ENCODE data around the gene TBXA2R. TPM values are rescaled to one million over a fixed set of nuclear protein-coding genes. Genes with fewer than 3 reads are reported as not detected.
A peak's percentile ranks its signal among the peaks of the same experiment; 100 is the strongest.

Gene TBXA2R
- total and polyA plus RNA-seq, 2 of the 8 experiments (the other 6 are each of a cell fraction or from before 2014, with no cell fraction given), result 0.39 to 0.50 TPM

DNA sequence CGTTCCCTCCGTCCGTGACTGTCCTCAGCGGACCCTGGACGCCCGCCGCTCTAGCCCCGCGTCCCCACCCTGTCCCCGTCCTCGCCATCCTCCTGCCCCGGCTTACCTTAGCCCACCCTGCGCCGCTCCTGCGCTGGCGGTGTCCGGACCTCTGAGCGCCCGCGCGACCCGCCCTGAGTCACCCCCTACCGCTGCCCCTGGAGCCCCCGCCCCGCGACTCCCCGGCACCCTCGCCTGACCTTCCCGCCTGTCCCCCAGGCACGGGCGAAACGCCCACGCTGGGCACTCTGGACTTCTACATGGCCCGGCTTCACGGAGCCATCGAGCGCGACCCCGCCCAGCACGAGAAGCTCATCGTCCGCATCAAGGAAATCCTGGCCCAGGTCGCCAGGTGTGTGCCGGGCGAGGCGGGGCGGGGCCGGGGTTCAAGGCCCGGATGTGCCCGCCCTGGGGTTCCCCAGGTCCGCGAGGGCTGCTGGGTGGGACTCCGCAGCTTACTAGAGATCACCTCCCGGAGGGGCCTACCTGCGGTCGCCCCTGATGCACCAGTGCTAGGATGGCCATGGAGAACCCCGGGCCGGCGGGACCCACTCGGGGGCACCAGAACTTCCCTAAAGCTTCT is 28.8 kb downstream of the TBXA2R start (continued):
- TF ChIP-seq ASH2L (IDR thresholded peaks at IDR 0.05; ENCODE audit: low read length) (no peak), TAF1 (IDR thresholded peaks at IDR 0.05; ENCODE audit: low read depth, low read length) (0 out of 2 replicates have a peak, but pooled peaks have one; percentile 36), SP4 (IDR thresholded peaks at IDR 0.05; ENCODE audit: low read length) (peak; percentile 52; the same call in 1 of the 2 replicates), CBX5 (IDR thresholded peaks at IDR 0.05; ENCODE audit: low read depth, low read length) (no peak), CREB1 (IDR thresholded peaks at IDR 0.05) (no peak), SAP30 (IDR thresholded peaks at IDR 0.05; ENCODE audit: insufficient read depth, insufficient replicate concordance, low read length) (no peak), NANOG (IDR thresholded peaks at IDR 0.05; ENCODE audit: insufficient read depth, low read depth, low read length, poor library complexity, severe bottlenecking) (no peak), TCF12 (IDR thresholded peaks at IDR 0.05; ENCODE audit: low read depth, low read length) (peak; percentile 62; the same call in 1 of the 2 replicates)
- TF ChIP-seq, protein P1, sequence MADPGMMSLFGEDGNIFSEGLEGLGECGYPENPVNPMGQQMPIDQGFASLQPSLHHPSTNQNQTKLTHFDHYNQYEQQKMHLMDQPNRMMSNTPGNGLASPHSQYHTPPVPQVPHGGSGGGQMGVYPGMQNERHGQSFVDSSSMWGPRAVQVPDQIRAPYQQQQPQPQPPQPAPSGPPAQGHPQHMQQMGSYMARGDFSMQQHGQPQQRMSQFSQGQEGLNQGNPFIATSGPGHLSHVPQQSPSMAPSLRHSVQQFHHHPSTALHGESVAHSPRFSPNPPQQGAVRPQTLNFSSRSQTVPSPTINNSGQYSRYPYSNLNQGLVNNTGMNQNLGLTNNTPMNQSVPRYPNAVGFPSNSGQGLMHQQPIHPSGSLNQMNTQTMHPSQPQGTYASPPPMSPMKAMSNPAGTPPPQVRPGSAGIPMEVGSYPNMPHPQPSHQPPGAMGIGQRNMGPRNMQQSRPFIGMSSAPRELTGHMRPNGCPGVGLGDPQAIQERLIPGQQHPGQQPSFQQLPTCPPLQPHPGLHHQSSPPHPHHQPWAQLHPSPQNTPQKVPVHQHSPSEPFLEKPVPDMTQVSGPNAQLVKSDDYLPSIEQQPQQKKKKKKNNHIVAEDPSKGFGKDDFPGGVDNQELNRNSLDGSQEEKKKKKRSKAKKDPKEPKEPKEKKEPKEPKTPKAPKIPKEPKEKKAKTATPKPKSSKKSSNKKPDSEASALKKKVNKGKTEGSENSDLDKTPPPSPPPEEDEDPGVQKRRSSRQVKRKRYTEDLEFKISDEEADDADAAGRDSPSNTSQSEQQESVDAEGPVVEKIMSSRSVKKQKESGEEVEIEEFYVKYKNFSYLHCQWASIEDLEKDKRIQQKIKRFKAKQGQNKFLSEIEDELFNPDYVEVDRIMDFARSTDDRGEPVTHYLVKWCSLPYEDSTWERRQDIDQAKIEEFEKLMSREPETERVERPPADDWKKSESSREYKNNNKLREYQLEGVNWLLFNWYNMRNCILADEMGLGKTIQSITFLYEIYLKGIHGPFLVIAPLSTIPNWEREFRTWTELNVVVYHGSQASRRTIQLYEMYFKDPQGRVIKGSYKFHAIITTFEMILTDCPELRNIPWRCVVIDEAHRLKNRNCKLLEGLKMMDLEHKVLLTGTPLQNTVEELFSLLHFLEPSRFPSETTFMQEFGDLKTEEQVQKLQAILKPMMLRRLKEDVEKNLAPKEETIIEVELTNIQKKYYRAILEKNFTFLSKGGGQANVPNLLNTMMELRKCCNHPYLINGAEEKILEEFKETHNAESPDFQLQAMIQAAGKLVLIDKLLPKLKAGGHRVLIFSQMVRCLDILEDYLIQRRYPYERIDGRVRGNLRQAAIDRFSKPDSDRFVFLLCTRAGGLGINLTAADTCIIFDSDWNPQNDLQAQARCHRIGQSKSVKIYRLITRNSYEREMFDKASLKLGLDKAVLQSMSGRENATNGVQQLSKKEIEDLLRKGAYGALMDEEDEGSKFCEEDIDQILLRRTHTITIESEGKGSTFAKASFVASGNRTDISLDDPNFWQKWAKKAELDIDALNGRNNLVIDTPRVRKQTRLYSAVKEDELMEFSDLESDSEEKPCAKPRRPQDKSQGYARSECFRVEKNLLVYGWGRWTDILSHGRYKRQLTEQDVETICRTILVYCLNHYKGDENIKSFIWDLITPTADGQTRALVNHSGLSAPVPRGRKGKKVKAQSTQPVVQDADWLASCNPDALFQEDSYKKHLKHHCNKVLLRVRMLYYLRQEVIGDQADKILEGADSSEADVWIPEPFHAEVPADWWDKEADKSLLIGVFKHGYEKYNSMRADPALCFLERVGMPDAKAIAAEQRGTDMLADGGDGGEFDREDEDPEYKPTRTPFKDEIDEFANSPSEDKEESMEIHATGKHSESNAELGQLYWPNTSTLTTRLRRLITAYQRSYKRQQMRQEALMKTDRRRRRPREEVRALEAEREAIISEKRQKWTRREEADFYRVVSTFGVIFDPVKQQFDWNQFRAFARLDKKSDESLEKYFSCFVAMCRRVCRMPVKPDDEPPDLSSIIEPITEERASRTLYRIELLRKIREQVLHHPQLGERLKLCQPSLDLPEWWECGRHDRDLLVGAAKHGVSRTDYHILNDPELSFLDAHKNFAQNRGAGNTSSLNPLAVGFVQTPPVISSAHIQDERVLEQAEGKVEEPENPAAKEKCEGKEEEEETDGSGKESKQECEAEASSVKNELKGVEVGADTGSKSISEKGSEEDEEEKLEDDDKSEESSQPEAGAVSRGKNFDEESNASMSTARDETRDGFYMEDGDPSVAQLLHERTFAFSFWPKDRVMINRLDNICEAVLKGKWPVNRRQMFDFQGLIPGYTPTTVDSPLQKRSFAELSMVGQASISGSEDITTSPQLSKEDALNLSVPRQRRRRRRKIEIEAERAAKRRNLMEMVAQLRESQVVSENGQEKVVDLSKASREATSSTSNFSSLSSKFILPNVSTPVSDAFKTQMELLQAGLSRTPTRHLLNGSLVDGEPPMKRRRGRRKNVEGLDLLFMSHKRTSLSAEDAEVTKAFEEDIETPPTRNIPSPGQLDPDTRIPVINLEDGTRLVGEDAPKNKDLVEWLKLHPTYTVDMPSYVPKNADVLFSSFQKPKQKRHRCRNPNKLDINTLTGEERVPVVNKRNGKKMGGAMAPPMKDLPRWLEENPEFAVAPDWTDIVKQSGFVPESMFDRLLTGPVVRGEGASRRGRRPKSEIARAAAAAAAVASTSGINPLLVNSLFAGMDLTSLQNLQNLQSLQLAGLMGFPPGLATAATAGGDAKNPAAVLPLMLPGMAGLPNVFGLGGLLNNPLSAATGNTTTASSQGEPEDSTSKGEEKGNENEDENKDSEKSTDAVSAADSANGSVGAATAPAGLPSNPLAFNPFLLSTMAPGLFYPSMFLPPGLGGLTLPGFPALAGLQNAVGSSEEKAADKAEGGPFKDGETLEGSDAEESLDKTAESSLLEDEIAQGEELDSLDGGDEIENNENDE (IDR thresholded peaks at IDR 0.05; ENCODE audit: insufficient replicate concordance, low read length), result no peak
